ENCODE data around the gene SOX18. TPM values are rescaled to one million over a fixed set of nuclear protein-coding genes. Genes with fewer than 3 reads are reported as not detected.

The SOX18 gene
- polyA plus RNA-seq, 4 donors: 7.1 to 17.0 (median 12.6) TPM

DNA sequence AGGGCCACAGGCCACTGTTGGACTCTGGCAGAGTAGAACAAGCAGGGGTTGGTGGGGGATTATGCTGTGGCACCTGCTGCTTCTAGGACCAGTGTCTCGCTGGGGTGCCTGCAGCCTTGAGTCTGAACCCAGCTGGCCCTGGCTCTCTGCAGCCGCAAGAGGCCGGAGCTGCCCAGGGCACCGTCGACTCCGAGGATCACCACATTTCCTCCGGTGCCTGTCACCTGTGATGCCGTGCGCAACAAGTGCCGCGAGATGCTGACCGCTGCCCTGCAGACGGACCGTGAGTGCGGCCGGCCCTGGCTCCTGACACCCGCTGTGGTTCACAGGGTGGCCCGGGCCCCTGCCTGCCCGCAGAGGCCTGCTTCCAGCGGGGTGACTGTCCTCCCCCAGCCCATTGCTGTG lies 19.8 kb upstream of the SOX18 start:
- no peak for DNase-seq (ENCODE audit: low read depth in 4 of 4, low spot score in 2 of 4)

DNA sequence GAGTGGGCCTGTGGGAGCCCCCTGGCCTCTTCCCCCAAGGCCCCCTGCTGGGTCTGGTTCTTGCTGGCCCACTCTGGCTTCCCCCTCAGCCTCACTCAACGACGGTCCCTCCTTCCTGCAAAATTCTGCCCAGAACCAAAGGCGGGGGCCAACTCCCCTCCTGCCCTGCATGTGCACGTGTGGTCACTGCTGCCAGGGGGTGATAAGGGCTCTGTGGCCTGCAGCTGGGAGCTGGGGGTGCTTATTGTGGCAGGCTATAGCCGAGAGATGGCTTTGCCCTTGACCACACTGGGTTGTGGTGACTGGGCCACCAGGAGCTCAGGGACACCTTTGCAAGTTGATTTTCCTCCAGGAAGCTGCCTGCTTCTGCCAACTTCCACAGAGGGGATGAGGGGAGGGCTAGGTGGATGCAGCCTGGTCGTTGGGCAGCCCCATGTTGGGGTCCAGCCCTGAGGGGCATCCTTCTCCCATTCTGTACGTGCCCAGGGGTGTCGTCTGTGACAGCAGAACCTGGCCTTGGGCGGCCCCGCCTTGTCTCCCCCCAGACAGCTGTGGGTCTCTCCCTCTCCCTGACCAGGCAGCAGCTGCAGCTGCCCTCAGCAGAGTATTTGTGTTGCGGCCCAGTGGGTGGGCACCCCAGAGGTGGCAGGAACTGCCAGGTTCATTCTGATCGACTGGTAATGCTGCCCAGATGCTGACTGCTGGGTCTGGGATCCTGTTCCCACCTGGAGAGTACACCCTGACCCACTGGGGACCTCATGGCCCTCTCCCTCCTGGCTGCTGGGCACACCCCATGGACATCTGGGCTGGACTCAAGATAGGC lies 19.2 kb upstream of the SOX18 start:
- no peak for DNase-seq (ENCODE audit: low read depth in 4 of 4, low spot score in 2 of 4)

DNA sequence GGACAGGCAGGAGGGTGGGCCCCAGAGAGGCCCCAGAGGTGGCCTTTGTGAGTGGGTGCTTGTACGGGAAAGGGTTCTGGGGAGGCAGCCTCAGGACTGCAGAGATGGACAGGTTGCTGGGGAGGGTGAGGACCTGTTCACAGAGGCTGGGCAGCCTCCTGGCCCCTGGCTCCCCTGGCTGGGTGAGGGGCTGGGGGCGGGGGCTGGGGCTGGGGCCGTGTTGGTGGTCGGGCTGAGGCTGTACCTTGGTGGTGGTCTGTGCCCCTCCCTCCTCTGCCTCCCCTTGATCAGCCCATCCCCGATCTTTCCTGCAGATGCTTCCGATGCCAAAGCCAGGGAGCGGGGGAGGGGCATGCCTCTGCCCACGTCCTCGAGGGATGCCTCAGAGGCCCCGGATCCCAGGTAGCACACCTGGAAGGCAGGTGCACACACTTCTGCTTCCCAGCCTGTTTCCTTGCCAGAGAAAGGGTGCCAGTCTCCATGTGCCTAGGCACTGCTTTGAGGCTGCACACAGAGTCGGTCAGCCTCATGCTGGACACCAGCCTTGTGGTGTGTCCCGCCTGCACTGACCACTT lies 18.4 kb upstream of the SOX18 start:
- DNase-seq (ENCODE audit: low read depth in 4 of 4, low spot score in 2 of 4): no peak

DNA sequence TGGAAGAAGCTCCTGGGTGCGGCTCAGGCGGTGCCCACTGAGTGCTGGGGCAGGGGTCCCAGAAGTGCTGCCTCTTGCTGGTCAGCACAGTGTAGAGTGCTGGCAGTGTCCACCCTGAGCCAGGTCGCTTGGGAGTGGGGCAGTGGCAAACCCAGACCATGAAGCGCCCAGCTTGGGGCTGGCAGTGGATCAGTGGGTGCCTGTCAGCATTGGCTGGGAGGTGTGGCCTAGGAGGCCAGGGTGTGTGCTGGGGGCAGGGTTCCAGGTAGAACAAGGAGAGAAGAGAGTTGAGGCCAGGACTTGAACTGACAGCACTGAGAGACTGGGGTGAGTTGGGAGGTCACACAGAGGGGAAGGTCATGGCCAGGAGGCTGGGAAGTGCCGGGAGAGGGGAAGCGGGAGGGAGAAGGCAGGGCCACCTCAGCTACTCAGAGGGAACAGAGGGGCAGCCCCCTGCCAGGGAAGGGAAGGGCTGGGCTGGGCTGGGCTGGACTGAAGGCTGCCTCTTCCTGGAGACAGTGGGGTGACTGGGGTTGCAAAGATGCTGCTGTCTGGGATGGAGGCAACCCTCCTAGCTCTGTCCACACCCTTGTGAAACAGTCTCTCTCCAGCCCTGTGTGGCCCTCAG lies 17.7 kb upstream of the SOX18 start:
- no peak for DNase-seq (ENCODE audit: low read depth in 4 of 4, low spot score in 2 of 4)

DNA sequence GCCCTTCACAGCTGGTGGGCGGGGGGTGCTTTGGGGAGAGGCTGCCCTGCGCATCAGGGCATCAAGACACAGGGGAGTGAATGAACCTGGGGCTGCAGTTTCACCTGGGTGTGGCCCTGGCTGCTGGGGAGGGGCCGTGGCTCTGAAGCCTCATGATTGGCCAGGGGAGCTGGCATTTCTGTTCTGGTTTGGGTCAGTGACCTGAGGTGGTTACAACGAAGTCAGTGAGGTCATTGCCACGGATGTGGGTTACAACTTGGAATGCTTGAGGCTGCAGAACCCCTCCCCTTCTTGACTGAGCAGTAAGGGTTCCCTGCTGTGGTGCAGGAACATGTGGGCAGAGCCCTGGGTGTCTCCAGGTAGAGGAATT lies 16.5 kb upstream of the SOX18 start:
- no peak for DNase-seq (ENCODE audit: low read depth in 4 of 4, low spot score in 2 of 4)

DNA sequence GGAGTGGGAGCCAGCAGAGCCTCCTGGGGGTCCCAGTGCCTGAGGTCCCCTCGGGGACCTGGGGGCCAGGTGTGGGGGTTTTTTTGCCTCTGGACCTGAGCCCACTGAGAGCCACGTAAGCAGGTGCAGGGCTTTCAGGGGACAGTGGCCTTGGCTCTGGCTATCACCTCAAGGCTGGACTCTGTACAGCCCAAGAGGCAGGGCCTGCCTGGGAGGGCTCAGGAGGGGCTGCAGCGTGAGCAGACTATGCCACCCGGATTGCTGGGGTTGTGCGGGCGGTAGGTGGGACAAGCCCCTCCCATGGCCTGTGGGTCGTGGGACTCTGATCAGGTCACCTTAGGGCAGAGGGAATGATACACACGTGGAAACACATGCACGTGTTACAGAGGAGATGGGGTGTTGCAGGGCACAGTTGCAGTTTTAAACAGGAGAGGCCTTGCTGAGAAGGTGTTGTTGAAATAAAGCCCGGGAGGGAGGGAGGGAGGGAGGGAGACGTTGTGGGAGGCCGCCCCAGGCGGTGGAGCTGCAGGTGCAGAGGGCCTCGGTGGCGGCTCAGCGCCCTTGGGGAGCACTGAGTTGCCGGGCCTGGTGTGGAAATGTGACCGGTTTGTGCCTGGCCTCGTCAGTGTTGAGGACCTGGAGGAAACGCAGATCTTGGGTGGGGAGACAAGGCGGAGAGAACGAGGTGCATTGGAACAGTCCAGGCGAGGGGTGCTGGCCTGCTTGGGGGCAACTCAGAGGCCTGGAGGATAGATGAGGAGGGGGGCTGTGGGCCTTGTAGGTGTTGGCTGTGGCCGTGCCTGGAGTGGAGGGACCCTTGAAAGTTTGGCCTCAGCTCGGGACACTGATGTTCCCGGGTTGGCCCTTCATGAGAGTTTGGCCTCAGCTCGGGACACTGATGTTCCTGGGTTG lies 15.9 kb upstream of the SOX18 start:
- DNase-seq (ENCODE audit: low read depth in 4 of 4, low spot score in 2 of 4): no peak

DNA sequence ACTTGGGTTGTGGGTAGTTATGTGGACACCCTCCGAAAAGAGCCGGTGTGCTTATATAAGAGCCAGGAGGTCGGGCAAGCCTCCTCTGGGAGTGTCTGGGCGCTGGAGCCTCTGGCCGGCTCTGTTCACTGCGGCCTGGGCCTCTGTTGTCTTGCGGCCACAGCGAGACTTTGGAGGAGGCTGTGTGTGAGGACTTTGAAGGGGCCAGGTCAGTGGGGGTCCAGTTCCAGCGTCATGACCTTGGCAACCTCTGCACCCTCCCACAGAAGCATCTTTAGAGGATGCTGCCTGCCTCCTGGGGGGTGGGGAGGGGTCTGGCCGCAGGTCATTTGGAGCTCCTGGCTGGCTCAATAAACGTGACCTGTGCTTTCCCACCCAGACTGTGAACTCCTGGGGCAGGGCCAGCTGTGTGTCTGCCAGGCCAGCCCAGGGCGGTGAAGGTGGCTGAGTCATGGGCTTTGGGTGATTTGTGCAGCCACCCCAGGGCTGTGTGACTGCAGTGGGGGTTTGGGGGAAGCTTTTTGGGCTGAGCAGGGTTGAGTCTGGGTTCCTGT lies 14.8 kb upstream of the SOX18 start:
- no peak for DNase-seq (ENCODE audit: low read depth in 4 of 4, low spot score in 2 of 4)

DNA sequence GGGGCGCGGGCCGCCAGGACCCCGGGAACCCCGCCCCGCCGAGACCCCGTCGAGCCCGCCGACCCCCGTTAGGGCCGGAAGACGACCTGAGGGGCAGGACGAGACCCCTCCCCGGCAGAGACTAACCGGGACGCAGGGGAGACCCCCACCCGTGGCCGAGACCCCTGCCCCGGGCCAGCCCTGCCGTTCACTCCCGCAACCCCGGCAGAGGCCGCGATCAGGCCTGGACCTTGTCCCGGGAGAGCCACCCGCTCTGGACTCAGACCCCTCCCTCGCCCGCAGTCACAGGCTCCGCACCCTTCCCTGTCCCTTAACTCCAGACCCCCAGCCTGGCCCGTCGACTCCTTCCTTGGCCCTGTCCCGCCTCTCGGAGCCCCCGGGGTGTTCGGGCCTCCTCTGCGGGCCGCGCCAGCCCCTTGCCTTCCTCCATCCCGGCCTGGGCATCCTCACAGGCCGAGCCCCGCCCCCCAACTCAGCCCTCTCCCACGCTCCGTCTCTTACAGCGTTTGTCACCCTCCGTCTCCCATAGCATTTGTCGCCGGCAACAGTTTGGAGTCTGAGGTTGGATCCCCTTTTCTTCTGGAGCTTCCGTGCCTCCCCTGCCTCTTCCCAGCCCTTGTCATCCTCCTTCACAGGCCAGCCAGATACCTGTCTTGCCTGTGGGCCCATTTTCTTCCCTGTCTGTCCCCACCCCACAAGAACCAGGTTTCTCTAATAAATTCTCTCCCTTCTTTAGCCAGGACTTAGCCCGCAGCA lies 14.1 kb upstream of the SOX18 start:
- no peak for DNase-seq (ENCODE audit: low read depth in 4 of 4, low spot score in 2 of 4)

DNA sequence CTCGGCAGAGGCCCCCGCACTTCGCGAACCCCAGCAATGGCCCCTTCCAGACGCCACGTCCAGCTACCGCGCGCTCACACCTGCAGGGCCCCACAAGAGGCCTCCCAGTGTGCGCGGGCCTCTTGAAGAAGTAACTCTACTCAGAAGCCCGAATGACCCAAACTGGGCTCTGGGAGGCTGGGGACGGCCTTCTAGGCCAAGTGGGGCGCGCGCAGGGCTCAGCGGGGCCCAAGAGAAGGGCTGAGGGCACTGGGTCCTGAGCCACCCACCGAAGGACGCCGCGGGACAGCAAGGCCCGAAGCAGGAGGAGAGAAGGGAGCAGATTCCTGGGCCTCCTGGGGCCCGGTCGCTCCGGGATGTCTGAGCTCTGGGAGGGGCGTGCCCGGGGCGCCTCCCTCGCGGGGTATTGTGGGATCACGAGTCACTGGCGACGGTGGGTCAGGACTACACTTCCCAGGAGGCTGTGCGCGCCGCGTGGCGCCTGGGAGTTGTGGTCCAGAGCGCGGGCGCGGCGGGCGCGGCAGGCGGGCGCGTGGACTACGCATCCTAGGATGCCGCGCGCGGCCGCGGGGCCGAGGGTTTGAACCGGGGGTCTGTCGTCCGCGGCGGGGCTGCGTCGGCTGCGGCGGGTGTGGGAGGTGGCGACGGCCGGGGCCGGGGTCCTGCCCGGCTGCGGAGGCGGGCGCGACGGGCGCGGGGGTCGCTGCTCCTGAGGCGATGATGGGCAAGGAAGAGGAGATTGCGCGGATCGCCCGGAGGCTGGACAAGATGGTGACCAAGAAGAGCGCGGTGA lies 13.4 kb upstream of the SOX18 start, which contains the start of gene TCEA2:
TSS of gene TCEA2 (plus strand) at position 603 of the 793 bp plus-strand sequence. CDS start at position 718, 115 bp downstream.
- peak; percentile 79 to 95 (median 90) for DNase-seq (ENCODE audit: low read depth in 4 of 4, low spot score in 2 of 4)

DNA sequence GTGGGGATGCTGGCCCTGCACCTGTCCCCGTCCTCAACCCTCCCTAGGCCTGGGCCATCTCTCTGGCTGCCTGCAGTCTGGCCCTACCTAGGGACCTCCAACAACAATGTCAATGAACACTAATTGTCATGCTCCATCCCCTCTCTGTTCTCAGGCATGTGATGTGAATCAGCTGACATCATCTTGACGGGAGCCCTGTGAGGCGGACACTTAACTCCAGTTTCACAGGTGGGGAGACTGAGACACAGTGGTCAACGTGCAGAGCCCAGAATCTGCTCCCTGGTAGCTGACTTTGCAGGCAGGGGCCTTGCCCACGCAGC lies 12.8 kb upstream of the SOX18 start:
- no peak for DNase-seq (ENCODE audit: low read depth in 4 of 4, low spot score in 2 of 4)

DNA sequence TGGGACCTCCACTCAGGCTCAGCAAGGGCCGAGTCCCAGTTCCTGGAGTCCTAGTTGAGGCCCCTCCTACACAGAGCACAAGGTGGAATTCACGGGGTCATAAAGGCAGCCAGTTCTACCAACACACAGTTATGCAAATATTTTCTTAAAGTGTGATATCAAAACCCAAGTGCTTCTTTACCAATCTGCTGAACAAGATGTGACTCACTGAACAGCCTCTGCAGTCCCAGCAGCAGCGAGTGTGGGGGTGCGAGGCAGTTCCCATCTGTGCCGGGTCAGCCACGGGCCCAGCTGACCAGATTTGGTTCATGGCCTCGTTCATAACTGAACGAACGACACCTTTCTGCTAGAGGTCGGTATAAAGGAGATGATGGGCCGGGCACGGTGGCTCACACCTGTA lies 9.1 kb upstream of the SOX18 start:
- no peak for DNase-seq (ENCODE audit: low read depth in 4 of 4, low spot score in 2 of 4)

DNA sequence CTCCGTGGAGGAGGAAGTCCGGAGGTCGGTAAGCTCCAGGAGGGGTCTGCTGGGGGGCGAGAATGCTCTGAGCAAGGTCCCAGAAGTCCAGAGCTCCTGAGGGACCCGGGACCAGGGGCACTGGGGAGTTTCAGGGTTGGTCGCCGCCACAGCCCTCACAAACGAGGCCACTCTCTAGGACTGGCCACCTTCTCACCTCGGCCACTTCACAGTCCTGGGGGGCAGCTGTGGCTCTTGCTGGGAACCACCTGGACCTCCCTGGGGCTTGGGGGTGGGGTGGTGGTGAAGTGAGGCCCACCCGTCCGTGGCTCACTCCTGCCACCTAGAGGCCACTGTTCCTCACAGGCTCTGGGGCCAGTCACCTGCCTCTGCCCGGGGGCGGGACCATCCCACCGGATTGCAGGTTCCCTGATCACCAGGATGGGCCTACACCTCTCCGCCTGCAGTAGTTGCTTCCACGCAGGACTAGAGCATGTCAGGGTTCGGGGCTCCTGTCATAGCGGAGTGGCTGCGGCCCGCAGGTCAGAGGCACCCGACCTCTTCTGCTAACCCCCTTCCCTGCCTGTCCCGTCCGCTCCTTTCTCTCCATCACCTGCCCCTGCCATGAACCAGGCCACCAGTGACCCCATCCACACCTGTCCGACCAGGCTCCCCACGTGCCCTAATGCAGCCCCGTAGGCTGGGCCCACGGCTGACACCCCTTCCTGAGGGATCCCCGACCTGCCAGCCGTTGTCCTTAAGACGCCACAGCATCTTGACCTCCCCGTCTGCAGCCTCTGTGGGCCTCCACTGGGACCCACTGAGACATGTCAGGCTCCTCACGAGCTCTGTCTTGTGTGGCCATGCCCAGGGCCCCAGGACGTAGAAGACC lies 8.4 kb upstream of the SOX18 start:
- DNase-seq (ENCODE audit: low read depth in 4 of 4, low spot score in 2 of 4): peak in 1 of 4 donors; percentile 73

DNA sequence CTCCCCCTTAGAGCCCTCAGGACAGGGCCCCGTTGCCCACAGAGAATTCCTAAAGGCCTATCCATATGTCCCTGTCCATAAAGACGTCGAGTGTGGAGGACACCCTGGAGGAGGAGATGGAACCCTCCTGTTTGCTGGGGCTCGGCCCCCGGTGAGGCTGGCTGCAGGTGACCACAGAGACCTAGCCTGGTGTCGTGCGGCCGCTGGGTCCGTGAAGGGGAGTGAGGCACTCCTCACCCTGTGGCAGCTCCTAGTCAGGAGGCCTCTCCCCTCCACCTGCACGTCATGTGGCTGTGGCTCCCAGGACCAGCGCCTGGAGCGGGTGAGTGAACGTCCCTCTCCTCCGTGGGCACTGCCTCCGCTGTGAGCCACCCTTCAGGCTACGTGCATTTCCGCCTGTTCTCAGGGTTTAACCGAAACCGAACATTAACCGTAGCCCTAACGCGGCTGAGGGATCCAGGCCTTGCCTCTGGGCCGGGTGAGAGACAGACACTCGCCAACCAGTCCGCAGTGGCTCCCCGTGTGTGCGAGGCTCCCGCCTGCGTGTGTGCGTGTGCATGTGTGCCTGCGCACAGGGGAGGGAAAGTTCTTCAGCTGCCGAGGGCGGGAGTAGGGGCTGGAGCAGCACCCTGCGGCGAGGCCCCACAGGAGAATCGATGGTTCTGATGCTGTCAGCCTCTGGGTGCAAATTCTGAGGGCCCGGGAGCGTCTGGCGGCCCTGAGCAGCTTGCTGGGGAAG lies 7.6 kb upstream of the SOX18 start:
- no peak for DNase-seq (ENCODE audit: low read depth in 4 of 4, low spot score in 2 of 4)

DNA sequence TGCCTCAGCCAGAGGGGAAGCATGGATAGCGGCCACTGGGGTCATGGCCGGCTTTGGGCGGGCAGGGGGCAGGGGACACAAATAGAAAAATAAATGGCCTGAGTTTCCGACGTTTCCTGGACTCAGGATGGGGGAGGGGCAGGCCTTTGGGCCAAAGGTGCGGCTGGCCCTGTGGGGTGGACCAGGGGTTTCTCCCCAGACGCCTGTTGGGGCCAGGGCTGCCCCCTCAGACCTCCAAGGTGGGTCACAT lies 7.1 kb upstream of the SOX18 start:
- no peak for DNase-seq (ENCODE audit: low read depth in 4 of 4, low spot score in 2 of 4)

DNA sequence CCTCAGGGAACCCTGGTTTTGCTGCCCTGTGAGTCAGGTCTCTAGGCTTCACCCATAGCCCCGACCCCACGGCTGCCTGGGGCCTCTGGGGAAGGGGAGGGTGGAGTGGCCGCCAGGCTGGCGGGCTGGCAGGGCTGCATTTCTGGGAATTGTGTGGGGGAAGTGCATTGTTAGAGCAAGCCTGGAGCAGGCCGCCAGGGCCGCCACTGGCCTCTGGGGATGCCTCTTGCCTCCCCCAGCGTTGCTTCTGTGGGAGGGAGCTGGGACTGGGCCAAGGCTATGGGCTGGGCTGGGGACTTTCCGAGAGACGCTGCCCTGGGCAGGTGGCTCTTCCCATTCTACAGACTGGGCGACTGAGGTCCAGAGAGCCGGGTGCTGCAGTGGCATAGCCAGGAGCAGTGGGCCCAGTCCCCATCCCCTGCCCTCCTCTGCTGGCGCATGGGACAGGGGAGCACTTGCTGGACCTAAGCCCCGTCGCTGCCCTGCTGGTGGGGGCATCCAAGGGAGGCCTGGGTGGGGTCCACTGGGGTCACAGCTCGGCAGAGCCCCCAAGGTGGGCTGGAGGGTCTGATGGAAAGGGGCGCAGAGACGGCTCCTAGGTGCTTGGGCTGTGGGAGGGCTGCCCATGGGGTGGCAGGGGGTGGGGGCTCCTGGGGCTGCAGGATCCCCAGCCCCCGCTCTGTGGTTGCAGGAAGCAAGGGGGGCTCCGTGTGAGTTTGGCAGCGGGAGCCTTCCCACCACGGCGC lies 6.6 kb upstream of the SOX18 start:
- DNase-seq (ENCODE audit: low read depth in 4 of 4, low spot score in 2 of 4): no peak

DNA sequence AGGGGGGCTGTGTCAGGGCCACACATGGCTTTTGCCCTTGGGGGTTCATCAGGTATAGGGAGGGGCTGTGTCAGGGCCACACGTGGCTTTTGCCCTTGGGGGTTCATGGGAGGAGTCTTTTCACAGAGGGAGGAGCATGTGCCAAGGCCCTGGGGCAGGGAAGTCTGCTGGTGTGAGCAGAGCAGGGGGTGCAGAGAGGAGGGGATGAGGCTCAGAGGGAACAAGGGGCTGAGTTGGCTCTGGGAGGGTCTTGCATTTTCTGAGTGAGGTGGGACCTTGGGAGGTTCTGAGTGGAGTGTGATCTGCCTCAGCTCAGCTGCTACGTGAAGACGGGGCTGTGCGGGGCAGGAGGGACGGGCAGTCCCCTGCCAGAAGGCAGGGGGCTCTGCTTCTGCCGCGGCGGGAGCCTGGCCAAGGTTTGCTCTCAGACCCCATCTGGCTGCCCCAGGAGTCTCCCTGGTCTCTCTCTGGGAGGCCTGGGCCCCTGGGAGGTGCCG lies 6.0 kb upstream of the SOX18 start:
- no peak for DNase-seq (ENCODE audit: low read depth in 4 of 4, low spot score in 2 of 4)
